ENCODE data around the gene AACS.

DNA sequence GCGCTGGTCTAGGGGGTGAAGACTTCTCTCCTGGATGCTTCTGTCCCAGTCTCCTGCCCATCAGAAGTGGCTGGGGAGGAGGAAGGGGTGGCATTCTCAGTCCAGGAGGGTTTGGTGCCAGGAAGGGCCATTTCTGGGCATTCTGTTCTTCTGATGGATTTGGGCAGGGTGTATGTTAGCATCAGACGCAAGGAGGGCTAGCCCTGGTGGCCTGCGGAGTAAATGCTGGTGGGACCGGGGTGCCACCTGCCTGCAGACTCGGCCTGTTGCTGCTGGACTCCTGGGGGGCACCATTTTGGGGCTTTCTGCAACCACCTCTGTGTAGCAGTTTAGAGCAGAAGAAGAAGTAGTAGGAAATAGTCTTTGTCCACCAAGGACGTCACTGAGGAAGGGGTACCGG lies 31.7 kb downstream of the AACS start:
- TF ChIP-seq, protein P1, sequence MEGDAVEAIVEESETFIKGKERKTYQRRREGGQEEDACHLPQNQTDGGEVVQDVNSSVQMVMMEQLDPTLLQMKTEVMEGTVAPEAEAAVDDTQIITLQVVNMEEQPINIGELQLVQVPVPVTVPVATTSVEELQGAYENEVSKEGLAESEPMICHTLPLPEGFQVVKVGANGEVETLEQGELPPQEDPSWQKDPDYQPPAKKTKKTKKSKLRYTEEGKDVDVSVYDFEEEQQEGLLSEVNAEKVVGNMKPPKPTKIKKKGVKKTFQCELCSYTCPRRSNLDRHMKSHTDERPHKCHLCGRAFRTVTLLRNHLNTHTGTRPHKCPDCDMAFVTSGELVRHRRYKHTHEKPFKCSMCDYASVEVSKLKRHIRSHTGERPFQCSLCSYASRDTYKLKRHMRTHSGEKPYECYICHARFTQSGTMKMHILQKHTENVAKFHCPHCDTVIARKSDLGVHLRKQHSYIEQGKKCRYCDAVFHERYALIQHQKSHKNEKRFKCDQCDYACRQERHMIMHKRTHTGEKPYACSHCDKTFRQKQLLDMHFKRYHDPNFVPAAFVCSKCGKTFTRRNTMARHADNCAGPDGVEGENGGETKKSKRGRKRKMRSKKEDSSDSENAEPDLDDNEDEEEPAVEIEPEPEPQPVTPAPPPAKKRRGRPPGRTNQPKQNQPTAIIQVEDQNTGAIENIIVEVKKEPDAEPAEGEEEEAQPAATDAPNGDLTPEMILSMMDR (IDR thresholded peaks at IDR 0.05), result no peak
- no peak for TF ChIP-seq SMC3 (IDR thresholded peaks at IDR 0.05)
- TF ChIP-seq POLR2A (IDR thresholded peaks at IDR 0.05; ENCODE audit: low read length), result no peak
- TF ChIP-seq, protein P2, sequence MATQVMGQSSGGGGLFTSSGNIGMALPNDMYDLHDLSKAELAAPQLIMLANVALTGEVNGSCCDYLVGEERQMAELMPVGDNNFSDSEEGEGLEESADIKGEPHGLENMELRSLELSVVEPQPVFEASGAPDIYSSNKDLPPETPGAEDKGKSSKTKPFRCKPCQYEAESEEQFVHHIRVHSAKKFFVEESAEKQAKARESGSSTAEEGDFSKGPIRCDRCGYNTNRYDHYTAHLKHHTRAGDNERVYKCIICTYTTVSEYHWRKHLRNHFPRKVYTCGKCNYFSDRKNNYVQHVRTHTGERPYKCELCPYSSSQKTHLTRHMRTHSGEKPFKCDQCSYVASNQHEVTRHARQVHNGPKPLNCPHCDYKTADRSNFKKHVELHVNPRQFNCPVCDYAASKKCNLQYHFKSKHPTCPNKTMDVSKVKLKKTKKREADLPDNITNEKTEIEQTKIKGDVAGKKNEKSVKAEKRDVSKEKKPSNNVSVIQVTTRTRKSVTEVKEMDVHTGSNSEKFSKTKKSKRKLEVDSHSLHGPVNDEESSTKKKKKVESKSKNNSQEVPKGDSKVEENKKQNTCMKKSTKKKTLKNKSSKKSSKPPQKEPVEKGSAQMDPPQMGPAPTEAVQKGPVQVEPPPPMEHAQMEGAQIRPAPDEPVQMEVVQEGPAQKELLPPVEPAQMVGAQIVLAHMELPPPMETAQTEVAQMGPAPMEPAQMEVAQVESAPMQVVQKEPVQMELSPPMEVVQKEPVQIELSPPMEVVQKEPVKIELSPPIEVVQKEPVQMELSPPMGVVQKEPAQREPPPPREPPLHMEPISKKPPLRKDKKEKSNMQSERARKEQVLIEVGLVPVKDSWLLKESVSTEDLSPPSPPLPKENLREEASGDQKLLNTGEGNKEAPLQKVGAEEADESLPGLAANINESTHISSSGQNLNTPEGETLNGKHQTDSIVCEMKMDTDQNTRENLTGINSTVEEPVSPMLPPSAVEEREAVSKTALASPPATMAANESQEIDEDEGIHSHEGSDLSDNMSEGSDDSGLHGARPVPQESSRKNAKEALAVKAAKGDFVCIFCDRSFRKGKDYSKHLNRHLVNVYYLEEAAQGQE (IDR thresholded peaks at IDR 0.05), result no peak
- no peak for TF ChIP-seq CHD2 (IDR thresholded peaks at IDR 0.05; ENCODE audit: low read length, partially characterized antibody)
- TF ChIP-seq CEBPB (IDR thresholded peaks at IDR 0.05), result no peak
- no peak for TF ChIP-seq EP300 (IDR thresholded peaks at IDR 0.05)
- no peak for TF ChIP-seq RNF2 (IDR thresholded peaks at IDR 0.05; ENCODE audit: borderline replicate concordance, low read depth)
- no peak for TF ChIP-seq NR3C1 (IDR thresholded peaks at IDR 0.05)
- no peak for TF ChIP-seq POLR2AphosphoS2 (conservative IDR thresholded peaks at IDR 0.05; ENCODE audit: low read length)
- no peak for TF ChIP-seq EHMT2 (IDR thresholded peaks at IDR 0.05; ENCODE audit: low read depth)
- TF ChIP-seq, protein P3, sequence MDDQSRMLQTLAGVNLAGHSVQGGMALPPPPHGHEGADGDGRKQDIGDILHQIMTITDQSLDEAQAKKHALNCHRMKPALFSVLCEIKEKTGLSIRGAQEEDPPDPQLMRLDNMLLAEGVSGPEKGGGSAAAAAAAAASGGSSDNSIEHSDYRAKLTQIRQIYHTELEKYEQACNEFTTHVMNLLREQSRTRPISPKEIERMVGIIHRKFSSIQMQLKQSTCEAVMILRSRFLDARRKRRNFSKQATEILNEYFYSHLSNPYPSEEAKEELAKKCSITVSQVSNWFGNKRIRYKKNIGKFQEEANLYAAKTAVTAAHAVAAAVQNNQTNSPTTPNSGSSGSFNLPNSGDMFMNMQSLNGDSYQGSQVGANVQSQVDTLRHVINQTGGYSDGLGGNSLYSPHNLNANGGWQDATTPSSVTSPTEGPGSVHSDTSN (IDR thresholded peaks at IDR 0.05), result no peak
- TF ChIP-seq, protein P4, sequence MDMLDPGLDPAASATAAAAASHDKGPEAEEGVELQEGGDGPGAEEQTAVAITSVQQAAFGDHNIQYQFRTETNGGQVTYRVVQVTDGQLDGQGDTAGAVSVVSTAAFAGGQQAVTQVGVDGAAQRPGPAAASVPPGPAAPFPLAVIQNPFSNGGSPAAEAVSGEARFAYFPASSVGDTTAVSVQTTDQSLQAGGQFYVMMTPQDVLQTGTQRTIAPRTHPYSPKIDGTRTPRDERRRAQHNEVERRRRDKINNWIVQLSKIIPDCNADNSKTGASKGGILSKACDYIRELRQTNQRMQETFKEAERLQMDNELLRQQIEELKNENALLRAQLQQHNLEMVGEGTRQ (IDR thresholded peaks at IDR 0.05), result no peak
- no peak for TF ChIP-seq KDM5A (IDR thresholded peaks at IDR 0.05)

All from A549 (cell line).